ENCODE results near the gene ADPRH.

DNA sequence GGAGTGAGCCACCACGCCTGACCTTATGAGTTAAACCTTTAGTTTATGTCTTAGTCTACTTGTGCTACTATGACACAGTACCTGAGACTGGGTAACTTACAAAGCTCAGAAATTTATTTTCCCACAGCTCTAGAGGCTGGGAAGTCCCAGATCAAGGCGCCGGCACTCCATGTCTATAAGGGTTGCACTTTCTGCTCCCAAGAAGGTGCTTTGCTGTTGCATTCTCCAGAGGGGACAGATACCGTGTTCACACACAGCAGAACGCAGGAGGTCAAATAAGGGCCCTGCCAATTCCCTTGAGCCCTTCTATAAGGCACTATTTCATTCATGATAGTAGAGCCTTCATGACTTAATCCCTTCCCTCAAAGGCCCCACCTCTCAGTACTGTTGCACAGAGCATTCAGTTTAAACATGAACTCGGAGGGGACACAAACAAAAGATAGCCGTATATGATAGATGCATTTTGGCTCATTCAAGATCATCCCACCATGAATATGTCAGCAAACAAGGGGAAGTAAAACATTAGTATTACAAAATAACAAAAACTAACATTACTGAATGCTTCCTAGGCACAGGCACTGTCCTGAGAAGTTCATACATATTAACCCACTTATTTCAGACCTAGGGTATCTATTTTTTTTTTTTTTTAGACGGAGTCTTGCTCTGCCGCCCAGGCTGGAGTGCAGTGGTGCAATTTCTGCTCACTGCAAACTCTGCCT is 44.9 kb downstream of the ADPRH start:
- TF ChIP-seq, protein P1, sequence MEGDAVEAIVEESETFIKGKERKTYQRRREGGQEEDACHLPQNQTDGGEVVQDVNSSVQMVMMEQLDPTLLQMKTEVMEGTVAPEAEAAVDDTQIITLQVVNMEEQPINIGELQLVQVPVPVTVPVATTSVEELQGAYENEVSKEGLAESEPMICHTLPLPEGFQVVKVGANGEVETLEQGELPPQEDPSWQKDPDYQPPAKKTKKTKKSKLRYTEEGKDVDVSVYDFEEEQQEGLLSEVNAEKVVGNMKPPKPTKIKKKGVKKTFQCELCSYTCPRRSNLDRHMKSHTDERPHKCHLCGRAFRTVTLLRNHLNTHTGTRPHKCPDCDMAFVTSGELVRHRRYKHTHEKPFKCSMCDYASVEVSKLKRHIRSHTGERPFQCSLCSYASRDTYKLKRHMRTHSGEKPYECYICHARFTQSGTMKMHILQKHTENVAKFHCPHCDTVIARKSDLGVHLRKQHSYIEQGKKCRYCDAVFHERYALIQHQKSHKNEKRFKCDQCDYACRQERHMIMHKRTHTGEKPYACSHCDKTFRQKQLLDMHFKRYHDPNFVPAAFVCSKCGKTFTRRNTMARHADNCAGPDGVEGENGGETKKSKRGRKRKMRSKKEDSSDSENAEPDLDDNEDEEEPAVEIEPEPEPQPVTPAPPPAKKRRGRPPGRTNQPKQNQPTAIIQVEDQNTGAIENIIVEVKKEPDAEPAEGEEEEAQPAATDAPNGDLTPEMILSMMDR (conservative IDR thresholded peaks at IDR 0.05; ENCODE audit: low read depth, low read length), result no peak
- TF ChIP-seq POLR2A (IDR thresholded peaks at IDR 0.05; ENCODE audit: low read depth, low read length) (no peak), RAD21 (IDR thresholded peaks at IDR 0.05; ENCODE audit: low read length) (no peak), MXI1 (IDR thresholded peaks at IDR 0.05; ENCODE audit: borderline replicate concordance, low read depth, low read length) (no peak), SMC3 (IDR thresholded peaks at IDR 0.05; ENCODE audit: low read depth, low read length) (no peak), FOS (IDR thresholded peaks at IDR 0.05; ENCODE audit: low read depth, low read length) (no peak), MAFK (IDR thresholded peaks at IDR 0.05; ENCODE audit: low read depth, low read length) (no peak), CEBPB (IDR thresholded peaks at IDR 0.05; ENCODE audit: low read depth, low read length) (no peak), MAZ (IDR thresholded peaks at IDR 0.05; ENCODE audit: borderline replicate concordance, low read depth, low read length) (no peak), RCOR1 (IDR thresholded peaks at IDR 0.05; ENCODE audit: insufficient replicate concordance, low read length) (no peak), BHLHE40 (IDR thresholded peaks at IDR 0.05; ENCODE audit: low read depth, low read length) (no peak), NFE2L2 (IDR thresholded peaks at IDR 0.05; ENCODE audit: low read depth, low read length) (no peak)
- TF ChIP-seq, protein P2, sequence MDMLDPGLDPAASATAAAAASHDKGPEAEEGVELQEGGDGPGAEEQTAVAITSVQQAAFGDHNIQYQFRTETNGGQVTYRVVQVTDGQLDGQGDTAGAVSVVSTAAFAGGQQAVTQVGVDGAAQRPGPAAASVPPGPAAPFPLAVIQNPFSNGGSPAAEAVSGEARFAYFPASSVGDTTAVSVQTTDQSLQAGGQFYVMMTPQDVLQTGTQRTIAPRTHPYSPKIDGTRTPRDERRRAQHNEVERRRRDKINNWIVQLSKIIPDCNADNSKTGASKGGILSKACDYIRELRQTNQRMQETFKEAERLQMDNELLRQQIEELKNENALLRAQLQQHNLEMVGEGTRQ (IDR thresholded peaks at IDR 0.05; ENCODE audit: low read depth, low read length), result no peak
